ENCODE results near the gene EYA3.

DNA sequence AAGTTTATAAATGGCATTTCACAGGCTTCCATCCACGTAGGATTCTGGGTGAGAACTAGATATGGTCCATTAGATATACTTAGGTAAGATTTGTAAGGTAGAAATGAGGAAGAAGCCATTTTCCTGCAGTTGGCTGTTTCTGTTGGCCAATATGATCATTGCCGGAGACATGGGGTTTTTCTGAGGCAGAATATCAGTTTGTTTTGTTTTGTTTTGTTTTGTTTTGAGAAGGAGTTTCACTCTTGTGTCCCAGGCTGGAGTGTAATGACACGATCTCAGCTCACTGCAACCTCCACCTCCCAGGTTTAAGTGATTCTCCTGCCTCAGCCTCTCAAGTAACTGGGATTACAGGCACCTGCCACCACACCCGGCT lies 8.7 kb upstream of the EYA3 start:
- TF ChIP-seq, protein P1, sequence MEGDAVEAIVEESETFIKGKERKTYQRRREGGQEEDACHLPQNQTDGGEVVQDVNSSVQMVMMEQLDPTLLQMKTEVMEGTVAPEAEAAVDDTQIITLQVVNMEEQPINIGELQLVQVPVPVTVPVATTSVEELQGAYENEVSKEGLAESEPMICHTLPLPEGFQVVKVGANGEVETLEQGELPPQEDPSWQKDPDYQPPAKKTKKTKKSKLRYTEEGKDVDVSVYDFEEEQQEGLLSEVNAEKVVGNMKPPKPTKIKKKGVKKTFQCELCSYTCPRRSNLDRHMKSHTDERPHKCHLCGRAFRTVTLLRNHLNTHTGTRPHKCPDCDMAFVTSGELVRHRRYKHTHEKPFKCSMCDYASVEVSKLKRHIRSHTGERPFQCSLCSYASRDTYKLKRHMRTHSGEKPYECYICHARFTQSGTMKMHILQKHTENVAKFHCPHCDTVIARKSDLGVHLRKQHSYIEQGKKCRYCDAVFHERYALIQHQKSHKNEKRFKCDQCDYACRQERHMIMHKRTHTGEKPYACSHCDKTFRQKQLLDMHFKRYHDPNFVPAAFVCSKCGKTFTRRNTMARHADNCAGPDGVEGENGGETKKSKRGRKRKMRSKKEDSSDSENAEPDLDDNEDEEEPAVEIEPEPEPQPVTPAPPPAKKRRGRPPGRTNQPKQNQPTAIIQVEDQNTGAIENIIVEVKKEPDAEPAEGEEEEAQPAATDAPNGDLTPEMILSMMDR (IDR thresholded peaks at IDR 0.05), result no peak
- no peak for TF ChIP-seq POLR2A (IDR thresholded peaks at IDR 0.05)
